Measurements from ENCODE around the gene OR1J1.

The OR1J1 gene

GRCh38 chr9:122445155-122445749 lies 32.5 kb downstream of the OR1J1 start:
- DNase-seq (ENCODE audit: low read depth in 2 of 2), result no peak

DNA sequence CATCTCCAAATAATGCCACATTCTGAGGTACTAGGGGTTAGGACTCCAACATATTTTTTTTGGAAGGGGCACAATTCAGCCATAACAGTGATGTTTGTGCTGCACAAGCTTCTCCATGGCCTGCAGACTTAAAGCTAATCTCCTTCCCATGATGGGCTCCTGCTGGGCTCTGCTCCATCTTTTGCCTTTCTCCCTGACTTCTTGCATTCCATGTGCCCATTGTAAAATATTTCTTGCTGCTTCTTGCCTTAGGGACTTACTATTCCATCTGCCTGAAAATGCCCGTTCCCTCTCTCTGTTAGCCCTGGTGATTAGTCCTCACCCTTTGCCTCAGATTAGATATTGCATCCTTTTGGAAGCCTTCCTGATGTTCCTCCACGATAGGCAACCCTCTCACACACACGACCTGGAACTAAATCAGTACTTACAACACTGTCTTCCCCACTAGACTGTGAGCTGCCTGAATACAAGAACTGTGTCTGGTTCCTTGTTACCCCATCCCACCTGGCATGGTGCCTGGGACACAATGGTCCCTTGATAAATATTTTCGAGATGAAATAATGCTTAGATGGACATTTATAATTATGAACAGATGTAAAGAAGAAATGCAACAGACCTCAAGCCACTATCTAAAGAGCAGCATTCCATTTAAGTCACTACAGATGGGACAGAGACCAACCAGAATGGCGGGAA lies 33.5 kb downstream of the OR1J1 start:
- no peak for DNase-seq (ENCODE audit: low read depth in 2 of 2)

- no peak for DNase-seq (ENCODE audit: low read depth in 2 of 2)
Observed at GRCh38 chr9:122442568-122442967, 35.2 kb downstream of the OR1J1 start.

Measured in stimulated activated CD8-positive, alpha-beta memory T cell treated with anti-CD3 and anti-CD28 coated beads, Interleukin-2, amount 100 ng/mL, for 1 hour (primary cell).